NCI-H82 (cell line): ENCODE results near the gene UNC119B.
"Not testable (repeated sequence)": the region's sequence is repeated elsewhere in the genome, so short reads cannot be mapped to it uniquely, and the experiment has no call there.

ENCODE experiments used
- DNase-seq: peaks from one replicate; lab custom pipeline; 2025; lab: John Stamatoyannopoulos, UW

Gene UNC119B

DNA sequence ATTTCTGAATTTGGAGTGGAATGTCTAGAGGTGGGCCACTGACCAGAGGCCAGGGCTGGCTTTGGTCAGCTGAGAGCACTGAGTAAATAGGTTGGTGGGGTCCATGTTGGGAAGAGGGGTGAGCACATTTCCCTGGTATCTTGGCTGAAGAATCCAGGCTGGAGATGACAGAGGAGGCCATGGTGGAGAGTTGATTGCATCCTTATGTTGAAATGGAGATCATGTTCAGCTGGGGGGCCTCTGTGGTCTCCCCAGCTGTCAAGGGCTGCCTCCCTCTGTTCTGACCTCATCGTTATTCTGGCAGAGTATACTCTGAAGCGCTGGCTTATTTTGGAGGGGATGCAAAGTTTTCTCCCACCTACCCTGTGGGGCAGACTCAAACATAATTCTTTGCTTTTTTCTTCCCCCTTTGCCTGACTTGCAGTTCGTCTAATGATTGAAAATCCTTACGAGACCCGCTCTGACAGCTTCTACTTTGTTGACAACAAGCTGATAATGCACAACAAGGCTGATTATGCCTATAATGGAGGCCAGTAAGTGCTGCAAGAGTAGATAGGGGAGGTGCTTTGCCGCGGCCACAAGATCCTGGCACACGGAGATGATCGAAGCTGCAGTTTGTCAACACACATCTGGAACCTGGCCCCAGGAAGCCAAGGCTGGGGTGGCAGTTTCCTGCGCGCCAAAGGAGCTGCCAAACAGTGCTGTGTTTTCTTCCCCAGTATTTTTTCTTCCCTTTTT lies 9.4 kb downstream of the UNC119B start:
- DNase-seq, result no peak

DNA sequence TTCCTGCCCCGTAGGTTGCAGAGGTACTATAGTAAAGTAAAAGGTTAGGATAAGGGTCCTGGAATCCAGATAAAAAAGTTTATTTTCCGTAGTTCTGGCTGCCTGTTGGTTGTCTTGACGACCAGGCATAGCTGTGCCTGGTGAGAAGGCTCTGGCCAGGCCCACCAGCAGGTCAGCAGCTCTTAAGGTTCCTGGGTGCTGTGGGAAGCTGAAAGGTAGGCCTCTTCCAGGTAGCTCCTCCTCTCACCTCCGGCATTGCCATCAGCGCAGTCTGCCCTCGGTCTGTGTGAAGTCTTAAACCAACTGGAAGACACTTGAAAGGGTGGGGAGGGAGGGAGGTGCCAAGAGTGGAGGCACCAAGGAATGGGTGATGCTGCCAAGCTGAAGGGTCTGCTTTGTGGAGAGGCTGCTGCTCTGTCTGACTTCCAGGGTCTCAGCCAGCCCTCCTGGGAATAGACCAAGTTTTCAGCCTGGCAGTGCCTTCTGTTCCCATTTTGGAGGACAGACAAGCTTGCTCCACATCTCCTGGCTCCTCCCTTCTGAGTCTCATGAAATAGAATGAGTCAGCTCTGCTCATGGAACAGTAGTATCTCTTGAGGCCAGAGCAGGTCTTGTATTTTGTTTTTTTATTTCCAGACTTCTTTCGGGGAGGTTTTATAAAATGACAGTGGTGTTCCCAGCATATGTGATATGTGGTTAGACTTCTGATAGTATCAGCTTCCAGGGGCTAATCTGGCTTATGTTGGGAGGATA lies 10.2 kb downstream of the UNC119B start:
- DNase-seq, result peak; percentile 53

DNA sequence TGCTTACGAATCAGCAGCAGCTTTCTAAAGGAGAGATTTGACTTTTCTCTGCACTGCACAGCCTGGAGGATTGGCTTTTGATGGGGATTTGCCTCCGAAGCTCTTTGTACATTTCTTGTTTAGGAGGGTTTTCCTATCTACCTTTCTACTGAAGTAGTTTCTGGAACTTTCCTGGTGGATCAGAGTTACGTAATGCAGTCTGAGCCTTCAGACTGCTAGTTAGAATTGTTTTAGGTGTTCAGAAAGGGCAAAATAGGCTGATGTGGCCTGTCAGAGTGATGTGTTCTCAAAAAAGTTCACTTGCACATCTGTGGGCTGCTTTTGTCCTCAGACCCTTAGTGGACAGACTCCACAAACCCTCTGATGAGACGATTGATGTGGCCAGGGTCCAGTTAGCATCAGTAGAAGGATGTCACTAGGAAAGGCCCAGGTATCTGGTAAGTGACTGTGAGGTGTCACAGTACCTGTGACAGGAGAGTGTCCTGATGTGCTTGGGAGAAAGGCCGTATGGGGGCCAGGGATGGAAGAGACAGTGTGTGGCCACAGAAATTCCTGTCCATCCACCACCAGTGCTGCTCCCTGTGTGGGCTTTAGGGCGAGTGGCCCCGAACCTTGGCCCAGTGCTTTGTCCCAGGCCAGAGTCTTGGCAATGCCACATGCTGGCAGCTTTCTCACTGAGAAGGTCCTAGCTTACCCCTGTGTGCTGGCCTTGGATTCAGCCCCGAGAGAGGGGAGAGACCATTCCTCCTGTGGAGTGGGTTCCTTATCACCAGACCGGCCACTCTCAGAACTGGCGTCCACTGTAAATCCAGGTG lies 10.9 kb downstream of the UNC119B start:
- DNase-seq, result no peak

DNA sequence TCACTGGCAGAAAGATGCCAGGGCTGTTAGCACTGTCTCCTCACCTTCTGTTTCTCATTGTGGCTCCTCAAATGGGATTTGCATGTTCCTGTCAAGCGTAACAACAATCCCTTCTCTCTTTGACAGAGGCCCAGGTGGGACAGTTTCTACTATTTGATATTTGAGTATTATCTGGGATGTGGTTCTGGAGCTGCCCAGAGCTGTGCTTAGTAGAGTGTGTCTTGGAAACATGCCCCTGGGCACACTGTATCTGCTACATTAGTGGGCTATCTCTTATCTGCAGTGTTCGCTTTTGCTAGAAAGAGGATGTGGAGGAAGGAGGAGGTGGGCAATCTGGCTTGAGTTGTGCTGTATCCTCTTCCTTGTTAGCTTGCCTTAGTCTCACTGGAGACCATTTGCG lies 11.6 kb downstream of the UNC119B start:
- no peak for DNase-seq

DNA sequence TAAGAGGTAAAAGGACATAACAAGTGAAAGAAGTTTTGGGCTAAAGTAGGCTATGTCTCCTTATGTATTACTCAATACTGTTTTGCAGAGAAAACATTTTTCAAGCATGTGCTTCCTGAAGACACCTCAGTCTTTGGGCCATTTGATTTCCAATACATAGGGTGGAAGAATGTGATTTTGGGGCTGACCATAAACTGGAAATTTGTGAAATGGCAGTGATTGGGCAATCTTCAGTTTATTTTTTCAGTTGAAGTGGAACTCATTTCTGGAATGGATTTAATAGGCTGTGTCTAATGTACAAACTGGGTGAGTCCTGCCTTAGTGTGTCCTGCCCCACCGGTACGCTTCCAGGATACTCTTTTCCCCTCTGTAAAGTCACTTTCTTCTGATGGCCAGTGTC lies 12.5 kb downstream of the UNC119B start:
- DNase-seq, result no peak

DNA sequence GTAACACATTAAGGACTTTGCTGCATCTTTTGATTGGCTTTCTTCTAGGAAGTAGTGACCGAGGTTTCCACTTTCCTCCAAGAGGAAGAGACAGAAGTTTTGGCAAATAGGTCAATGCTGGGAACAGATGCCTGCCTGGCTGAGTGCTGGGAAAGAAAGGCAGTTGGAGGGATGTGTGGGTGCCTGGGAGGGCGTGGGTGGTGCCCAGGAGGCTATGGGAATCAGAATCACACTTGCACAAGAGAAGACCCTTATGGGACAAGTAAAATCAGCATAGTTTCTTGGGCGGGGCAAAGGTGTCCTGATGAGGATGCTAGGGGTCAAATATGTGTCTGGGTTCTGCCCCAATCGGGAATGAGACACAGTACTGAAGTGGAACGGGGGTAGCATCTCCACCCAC lies 14.5 kb downstream of the UNC119B start:
- DNase-seq, result no peak

DNA sequence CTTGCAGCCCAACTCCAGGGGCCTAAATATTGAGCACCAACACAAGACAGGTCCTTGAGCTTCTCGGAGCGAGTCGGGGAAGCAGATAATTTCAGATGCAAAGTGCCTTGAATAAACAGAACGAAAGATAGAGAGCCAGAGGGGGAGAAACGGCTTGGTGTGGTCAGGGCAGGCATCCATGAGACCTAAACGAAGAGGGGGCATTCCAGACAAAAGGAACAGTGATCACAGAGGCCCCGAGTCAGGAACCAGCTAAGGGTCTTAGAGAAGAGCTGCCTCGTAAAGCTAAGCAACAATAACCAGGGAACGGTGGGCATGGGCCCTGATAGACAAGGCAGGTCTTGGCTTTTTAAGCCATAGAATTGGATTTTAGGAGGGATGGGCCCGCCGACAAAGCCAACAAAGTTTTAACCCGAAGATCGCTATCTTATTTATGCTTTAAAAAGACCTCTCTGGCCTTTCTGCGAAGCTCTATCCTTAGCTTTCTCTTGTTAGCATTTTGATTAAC lies 14.9 kb downstream of the UNC119B start:
- DNase-seq, result peak; percentile 67

DNA sequence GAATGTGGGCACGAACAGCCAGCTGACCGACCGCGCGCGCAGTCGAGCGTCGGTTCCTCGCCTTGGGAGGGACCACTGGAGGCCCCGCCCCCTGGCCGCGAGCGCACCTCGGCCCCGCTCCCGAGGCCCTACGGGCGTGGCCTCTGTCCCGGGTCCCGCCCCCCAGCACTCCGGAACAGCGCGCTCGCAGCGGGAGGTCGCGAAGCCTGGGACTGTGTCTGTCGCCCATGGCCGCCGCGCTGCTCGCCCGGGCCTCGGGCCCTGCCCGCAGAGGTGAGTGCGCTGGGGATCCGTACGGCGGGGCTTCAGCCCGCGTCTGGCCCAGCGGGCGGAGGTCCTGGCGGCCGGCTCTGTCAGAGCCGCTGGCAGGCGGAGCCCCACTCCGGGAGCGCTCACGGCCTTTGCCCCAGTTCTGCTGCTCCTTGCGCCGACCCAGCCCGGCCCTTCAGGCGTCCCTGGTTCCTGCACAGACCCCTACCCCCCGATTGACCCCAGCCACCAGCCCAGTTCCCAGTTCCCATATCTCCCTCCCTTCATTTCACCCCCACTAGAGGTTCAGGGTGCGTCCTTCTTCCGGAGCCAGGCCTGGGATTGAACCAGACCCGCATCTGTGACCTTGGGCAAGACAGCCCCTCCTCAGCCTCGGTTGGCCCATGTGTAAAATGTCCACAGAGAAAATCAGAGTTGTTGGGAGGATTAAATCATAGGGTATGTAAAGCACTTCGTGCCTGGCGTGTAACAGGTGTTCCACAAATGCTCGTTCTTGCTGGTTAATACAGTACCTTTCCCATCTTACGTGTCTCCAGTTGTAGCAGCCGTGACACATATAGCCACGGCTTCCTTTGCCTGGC lies 15.6 kb downstream of the UNC119B start, which contains the start of gene ACADS:
ACADS (plus strand) TSS at position 168 of the 851 bp plus-strand sequence; CDS start at position 228, 60 bp downstream.
- peak; percentile 94 for DNase-seq

DNA sequence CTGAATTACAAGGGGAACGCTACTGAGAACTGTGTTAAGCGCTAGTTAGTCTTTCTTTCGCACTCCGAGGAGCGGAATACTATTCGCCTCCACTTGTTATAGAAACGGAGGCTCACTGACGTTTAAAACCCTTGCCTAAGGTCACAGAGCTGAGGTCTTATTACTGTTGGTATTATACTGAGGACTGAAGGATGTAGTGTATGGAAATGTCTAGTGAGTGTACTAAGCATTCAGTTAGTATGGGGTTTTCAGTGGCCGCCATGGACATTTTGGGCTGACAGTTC lies 16.2 kb downstream of the UNC119B start:
- no peak for DNase-seq

DNA sequence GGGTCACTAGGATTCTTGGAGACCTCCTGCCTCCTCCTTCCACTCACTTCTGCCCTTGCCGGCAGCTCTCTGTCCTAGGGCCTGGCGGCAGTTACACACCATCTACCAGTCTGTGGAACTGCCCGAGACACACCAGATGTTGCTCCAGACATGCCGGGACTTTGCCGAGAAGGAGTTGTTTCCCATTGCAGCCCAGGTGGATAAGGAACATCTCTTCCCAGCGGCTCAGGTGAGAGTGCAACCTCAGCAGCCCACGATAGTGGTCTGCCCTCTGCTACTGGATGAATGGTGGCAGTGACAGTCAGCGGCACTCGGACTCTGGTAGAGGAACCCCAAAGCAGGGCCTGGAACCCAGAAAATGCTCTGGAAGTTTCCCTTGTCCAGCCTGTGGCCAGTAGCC lies 16.7 kb downstream of the UNC119B start:
- no peak for DNase-seq

DNA sequence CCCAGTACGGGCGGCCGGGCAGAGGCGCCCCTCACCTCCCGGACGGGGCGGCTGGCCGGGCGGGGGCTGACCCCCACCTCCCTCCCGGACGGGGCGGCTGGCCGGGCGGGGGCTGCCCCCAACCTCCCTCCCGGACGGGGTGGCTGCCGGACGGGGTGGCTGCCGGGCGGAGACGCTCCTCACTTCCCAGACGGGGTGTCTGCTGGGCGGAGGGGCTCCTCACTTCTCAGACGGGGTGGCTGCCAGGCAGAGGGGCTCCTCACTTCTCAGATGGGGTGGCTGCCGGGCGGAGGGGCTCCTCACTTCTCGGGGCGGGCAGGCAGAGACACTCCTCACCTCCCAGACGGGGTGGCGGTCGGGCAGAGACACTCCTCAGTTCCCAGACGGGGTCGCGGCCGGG lies 21.9 kb downstream of the UNC119B start:
- DNase-seq, result not testable (repeated sequence)

DNA sequence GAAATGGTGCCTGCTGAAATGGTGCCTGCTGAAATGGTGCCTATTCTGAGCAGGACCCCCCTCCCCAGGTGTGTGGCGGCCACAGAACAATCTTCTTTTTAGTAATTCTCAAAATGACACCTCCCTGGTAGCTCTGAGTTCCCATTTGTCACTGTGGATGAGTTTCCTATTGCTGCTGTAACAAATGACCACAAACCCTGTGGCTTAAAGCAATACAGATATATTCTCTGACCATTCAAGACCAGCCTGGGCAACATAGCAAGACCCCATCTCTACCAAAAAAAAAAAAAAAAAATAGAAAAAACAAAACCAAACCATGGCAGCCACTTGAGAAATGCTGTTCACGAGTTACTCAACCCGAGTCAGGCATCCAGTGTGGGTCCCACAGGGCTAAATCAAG lies 23.3 kb downstream of the UNC119B start:
- no peak for DNase-seq

DNA sequence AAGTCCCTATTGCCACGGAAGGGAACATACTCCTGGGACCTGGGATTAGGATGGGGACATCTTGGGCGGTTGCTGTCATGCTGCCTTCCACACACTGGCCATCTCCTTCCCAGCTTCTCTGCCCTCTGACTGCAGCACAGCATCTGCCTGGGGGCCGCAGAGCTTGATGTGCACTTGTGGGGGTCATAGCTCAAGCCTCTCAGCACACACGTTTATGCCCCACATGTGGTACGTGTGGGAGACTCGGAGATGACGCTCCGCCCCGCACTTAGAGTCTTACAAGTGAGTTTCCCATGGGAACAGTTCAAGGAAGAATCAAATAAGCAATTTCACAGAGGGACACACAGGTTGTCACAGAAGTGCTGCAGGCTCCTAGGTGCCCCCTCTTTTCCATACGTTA lies 24.0 kb downstream of the UNC119B start:
- no peak for DNase-seq

DNA sequence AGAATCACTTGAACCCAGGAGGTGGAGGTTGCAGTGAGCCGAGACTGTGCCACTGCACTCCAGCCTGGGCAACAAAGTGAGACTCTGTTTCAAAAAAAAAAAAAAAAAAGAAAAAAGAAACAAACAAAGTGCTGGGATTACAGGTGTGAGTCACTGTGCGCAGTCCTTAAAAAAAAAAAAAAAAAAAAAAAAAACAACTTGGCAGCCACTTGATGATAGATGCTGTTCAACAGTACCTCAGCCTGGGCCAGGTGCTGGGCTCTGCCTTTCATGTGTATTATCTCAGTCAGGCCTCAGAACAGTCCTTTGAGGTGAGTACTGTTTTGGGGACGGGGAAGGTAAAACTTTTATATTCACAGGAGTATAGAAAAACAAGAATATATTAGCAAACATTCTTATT lies 24.9 kb downstream of the UNC119B start:
- DNase-seq, result no peak

DNA sequence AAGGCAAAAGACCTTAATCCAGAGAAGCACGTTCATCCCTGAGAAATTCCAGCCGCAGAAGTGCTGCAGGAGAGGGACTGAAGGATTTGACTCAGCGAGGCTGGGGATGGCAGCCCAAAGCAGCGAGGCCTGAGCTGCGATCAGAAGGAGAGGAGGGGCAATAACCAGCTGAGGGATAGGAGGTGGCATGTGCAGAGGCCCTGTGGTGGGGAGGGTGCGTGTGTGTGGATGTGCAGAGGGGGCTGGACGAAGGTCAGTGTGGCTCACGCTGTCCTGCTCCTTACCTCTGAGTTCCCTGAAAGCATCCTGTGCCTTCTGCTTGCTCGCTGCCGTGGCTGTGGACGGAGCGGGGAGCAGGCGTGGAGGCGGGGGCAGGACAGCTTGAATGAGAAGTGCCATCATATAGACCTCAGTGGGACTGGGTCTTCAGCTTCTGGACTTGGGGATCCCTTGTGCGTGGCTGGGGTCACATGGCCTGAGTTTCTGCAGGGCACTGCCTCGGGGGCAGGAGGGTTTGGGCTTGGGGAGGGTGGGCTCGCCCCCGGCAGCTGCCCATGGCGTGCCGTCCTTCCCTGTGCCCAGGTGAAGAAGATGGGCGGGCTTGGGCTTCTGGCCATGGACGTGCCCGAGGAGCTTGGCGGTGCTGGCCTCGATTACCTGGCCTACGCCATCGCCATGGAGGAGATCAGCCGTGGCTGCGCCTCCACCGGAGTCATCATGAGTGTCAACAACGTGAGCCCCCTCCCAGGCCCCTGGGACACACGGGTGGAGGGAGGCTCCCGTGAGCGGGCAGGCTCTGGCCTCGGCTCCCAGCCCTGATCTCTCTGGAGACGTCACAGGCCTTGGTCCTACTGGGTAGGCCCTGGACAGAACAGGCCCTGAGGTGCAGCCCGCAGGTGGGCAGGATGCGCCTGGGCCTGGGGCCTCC lies 26.4 kb downstream of the UNC119B start:
- peak; percentile 26 for DNase-seq

DNA sequence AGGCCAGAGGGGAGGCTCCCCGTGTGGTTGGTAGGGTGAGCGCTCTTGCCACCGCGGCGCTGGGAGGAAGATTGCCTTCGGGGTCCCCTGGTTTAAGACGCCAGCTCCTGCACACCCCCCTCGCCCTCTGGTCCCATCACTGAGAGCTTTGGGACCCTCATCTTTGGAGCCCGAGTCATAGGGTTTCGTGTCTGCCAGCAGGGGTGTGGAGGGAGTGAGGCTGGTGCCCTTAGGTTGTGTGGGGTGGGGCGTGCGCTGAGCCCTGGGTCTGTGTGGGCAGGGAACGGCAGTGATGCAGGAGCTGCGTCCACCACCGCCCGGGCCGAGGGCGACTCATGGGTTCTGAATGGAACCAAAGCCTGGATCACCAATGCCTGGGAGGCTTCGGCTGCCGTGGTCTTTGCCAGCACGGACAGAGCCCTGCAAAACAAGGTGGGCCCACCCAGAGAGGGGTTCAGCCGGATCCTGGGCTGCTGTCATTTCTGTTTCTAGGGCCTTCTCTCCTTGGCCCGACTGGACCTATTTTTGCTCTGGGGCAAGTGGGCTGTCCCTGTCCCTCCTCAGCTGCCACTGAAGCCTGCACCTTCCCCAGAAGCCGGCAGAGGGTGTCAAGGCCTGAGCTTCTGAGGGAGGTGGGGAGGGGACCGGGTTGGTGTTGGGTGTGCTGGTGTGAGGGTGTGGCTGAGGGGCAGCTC lies 27.4 kb downstream of the UNC119B start:
- DNase-seq, result peak; percentile 61

DNA sequence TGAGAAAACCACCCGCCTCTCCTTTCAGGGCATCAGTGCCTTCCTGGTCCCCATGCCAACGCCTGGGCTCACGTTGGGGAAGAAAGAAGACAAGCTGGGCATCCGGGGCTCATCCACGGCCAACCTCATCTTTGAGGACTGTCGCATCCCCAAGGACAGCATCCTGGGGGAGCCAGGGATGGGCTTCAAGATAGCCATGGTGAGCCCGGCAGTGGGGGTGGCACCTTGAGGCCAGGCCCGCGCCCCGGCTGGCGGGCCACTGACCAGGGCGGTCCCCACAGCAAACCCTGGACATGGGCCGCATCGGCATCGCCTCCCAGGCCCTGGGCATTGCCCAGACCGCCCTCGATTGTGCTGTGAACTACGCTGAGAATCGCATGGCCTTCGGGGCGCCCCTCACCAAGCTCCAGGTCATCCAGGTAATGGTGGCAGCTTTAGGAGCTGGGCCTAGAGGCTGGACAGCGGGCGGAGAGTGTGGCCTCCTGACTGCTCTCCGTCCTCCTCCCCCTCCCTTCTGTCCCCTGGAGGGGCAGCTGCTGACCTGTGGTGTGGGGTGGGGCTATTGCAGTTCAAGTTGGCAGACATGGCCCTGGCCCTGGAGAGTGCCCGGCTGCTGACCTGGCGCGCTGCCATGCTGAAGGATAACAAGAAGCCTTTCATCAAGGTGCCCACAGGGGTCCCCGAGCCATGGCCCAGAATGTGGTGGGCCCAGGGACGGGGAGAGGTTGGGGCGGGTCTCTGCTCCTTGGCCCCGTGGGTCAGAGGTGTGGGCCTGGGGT lies 28.2 kb downstream of the UNC119B start:
- no peak for DNase-seq

DNA sequence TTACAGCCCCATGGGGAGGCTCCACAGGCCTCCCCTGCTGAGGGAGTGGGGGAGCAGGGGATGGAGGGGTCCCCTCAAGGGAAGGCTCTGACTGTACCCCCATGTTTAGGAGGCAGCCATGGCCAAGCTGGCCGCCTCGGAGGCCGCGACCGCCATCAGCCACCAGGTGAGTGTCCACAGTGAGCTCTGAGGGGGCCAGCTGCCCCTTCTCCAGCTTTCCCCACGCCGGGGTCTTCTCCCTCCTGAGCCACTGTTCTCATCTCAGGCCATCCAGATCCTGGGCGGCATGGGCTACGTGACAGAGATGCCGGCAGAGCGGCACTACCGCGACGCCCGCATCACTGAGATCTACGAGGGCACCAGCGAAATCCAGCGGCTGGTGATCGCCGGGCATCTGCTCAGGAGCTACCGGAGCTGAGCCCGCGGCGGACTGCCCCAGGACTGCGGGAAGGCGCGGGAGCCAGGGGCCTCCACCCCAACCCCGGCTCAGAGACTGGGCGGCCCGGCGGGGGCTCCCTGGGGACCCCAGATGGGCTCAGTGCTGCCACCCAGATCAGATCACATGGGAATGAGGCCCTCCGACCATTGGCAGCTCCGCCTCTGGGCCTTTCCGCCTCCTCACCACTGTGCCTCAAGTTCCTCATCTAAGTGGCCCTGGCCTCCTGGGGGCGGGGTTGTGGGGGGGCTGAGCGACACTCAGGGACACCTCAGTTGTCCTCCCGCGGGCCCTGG lies 28.9 kb downstream of the UNC119B start:
- no peak for DNase-seq
